HepG2 (cell line): ENCODE results near the gene URB1. TPM values are rescaled to one million over a fixed set of nuclear protein-coding genes. Genes with fewer than 3 reads are reported as not detected.

Experiments used
- ATAC-seq: fragments of 200-7000 bp; cut with Tn5 transposase; 3 replicates; pipeline ENCODE4 v1.9.1; 2020; ENCODE audit warnings: mild to moderate bottlenecking, moderate library complexity
- BruUV-seq: library from RNA; stranded (reverse); fragments of 400-500 nt; replicated peaks from 2 replicates; lab custom pipeline; 2021; lab: Mats Ljungman, UMichigan
- CTCF ChIA-PET: fragments of 300-600 bp; formaldehyde crosslinking; extraction: SDS; loops from one replicate; lab custom pipeline; 2021; ENCODE audit warnings: low total read pairs, inconsistent platforms, low intra/inter-chr PET ratio; lab: Yijun Ruan, JAX
- POLR2A ChIA-PET: fragments of 350-600 bp; sonication (Branson Sonifier 250); formaldehyde crosslinking; loops from one replicate; lab custom pipeline; 2020; ENCODE audit warnings: antibody characterized with exemption, inconsistent platforms; lab: Yijun Ruan, JAX
- DNase-seq: peaks from one replicate; pipeline ENCODE4 v3.0.0-alpha.2; 2015; ENCODE audit warnings: low spot score
- FAIRE-seq: peaks from 3 replicates; lab custom pipeline; 2011; peaks lifted over from hg19 to GRCh38; lab: Jason Lieb, UNC
- H2AFZ ChIP-seq: one replicate; pipeline ENCODE4 v1.6.1; 2011; ENCODE audit warnings: low read length, inconsistent platforms
- H3K27ac ChIP-seq: fragments of 300-600 bp; 3 replicates; pipeline ENCODE4 v1.8.0; 2011; ENCODE audit warnings: mixed run types, mild to moderate bottlenecking, mixed read lengths, low read length, inconsistent platforms; ENCODE audit not compliant: insufficient read depth; ENCODE audit errors: extremely low read length
- H3K27me3 ChIP-seq, 2 experiments: fragments of 200-600 bp in 1 of 2; 2 replicates in 1 of 2; 3 replicates in 1 of 2; pipeline versions ENCODE4 v1.6.0 to v1.8.0; 2011; ENCODE audit warnings: low read length in 2 of 2, mild to moderate bottlenecking in 2 of 2, moderate library complexity in 2 of 2, inconsistent platforms in 1 of 2; ENCODE audit not compliant: insufficient read depth in 2 of 2, control insufficient read depth in 1 of 2
- H3K36me3 ChIP-seq, 2 experiments: fragments of 200-600 bp in 1 of 2; replicated peaks in 1 of 2; 2 replicates in 1 of 2; 3 replicates in 1 of 2; pipeline versions ENCODE4 v1.5.1 to v1.8.0; 2011; ENCODE audit warnings: low read length in 2 of 2, inconsistent platforms in 1 of 2; ENCODE audit not compliant: insufficient read depth in 2 of 2, control insufficient read depth in 1 of 2
- H3K4me1 ChIP-seq: 2 replicates; pipeline ENCODE4 v1.5.1; 2012; ENCODE audit warnings: low read length, inconsistent platforms; ENCODE audit not compliant: insufficient read depth
- H3K4me2 ChIP-seq: 2 replicates; pipeline ENCODE4 v1.6.0; 2011; ENCODE audit warnings: low read depth, low read length, inconsistent platforms
- H3K4me3 ChIP-seq, 3 experiments: fragments of 200-600 bp in 1 of 3; sonication (generic), shearing (Covaris generic) in 1 of 3; replicated peaks in 1 of 3; 2 replicates each; pipeline ENCODE4 v1.5.1; 2011 to 2016; ENCODE audit warnings: low read length in 3 of 3, inconsistent platforms in 2 of 3, low read depth in 2 of 3, mild to moderate bottlenecking in 2 of 3, control low read depth in 1 of 3, mixed read lengths in 1 of 3; ENCODE audit not compliant: insufficient read depth in 1 of 3
- H3K79me2 ChIP-seq: one replicate; pipeline ENCODE4 v1.6.1; 2011; ENCODE audit warnings: low read length, inconsistent platforms; ENCODE audit not compliant: insufficient read depth
- H3K9ac ChIP-seq: 2 replicates; pipeline ENCODE4 v1.6.0; 2011; ENCODE audit warnings: mild to moderate bottlenecking, low read depth, low read length, inconsistent platforms; ENCODE audit not compliant: insufficient read depth
- H3K9me3 ChIP-seq: 2 replicates; pipeline ENCODE4 v1.5.1; 2012; ENCODE audit warnings: mild to moderate bottlenecking, low read length
- H4K20me1 ChIP-seq: 2 replicates; pipeline ENCODE4 v1.6.0; 2011; ENCODE audit warnings: inconsistent platforms, mild to moderate bottlenecking, low read length, moderate library complexity; ENCODE audit not compliant: insufficient read depth
- CTCF ChIP-seq: sonication (generic); formaldehyde crosslinking; IDR thresholded peaks from 2 replicates; pipeline ENCODE4 v1.5.0; 2020; ENCODE audit warnings: mild to moderate bottlenecking, missing genetic modification reagents, moderate library complexity
- MAX ChIP-seq: IDR thresholded peaks from 2 replicates; pipeline ENCODE4 v1.6.1; 2012; ENCODE audit warnings: inconsistent platforms
- SMC3 ChIP-seq: IDR thresholded peaks from 2 replicates; pipeline ENCODE4 v1.6.1; 2011; ENCODE audit warnings: low read length, improper control_type of control experiment
- STAG1 ChIP-seq: sonication (generic); formaldehyde crosslinking; IDR thresholded peaks from 2 replicates; pipeline ENCODE4 v1.4.0; 2020; ENCODE audit warnings: missing genetic modification reagents
- XRCC5 ChIP-seq: fragments of 200-400 bp; formaldehyde crosslinking; optimal IDR thresholded peaks from 2 replicates; pipeline ENCODE3; 2017; ENCODE audit warnings: mild to moderate bottlenecking, low read length
- ZBTB34 ChIP-seq: sonication (generic); formaldehyde crosslinking; IDR thresholded peaks from 2 replicates; pipeline ENCODE4 v1.8.0; 2022; ENCODE audit warnings: mild to moderate bottlenecking, missing genetic modification reagents
- ZNF546 ChIP-seq: sonication (generic); formaldehyde crosslinking; conservative IDR thresholded peaks from 2 replicates; pipeline ENCODE4 v1.8.1; 2023; ENCODE audit warnings: mild to moderate bottlenecking, missing genetic modification reagents
- ZNF687 ChIP-seq: sonication (generic); formaldehyde crosslinking; IDR thresholded peaks from 2 replicates; pipeline ENCODE4 v1.5.1; 2020; ENCODE audit warnings: mild to moderate bottlenecking, missing genetic modification reagents, moderate library complexity
- WGBS: methylation state at CpG from one replicate; pipeline ENCODE4 v1.1.6; 2017; ENCODE audit warnings: low lambda C conversion rate; 5-methylcytosine and 5-hydroxymethylcytosine counted together
- in situ Hi-C: cut with HindIII; loops from 2 replicates; pipeline ENCODE4 v1.10.0; 2017; ENCODE audit warnings: low pct_unique_long_range_greater_than_20kb; ENCODE audit not compliant: extremely low pct_ligation_motif_present
- intact Hi-C: fragments of 100-400 bp; cut with micrococcal nuclease; formaldehyde crosslinking; loops from one replicate; pipeline ENCODE4 v1.10.0; 2022; ENCODE audit not compliant: unreplicated experiment
- polyA plus RNA-seq, 8 experiments: library from polyadenylated mRNA; depleted of rRNA in 3 of 8; stranded (reverse) in 7 of 8; unstranded in 1 of 8; fragments of >200 nt; fragmentation: Illumina TruSeq in 4 of 8; extraction: Trizol in 4 of 8; gene quantifications; 2 replicates each; pipeline versions ENCODE4 v1.2.1 to v1.2.3, GENCODE V29; 2011 to 2016; ENCODE audit warnings: low read depth in 4 of 8, missing spikeins in 1 of 8, mixed read lengths in 1 of 8; ENCODE audit not compliant: insufficient read depth in 1 of 8
- total RNA-seq, 5 experiments: library from RNA; depleted of rRNA; stranded (reverse); fragments of >200 nt; fragmentation: Illumina TruSeq; extraction: Trizol; gene quantifications; 2 replicates each; pipeline ENCODE4 v1.2.3, GENCODE V29; 2016; ENCODE audit warnings: low read depth in 1 of 5

Gene URB1
- total and polyA plus RNA-seq, 2 of the 13 experiments (the other 11 are each of a cell fraction or from before 2014, with no cell fraction given): 4.5 to 16.7 TPM

GRCh38 chr21:32359719-32360260 lies 33.0 kb downstream of the URB1 start:
- no peak overlapping the region for H3K9ac ChIP-seq
- ATAC-seq: peak; percentile 80
- TF ChIP-seq ZNF687: peak; percentile 38; the same call in 1 of the 2 replicates
- peak; percentile 22; the same call in 1 of the 2 replicates for TF ChIP-seq SMC3
- peak; percentile 39; the same call in 1 of the 2 replicates for TF ChIP-seq MAX
- peak; percentile 60 for TF ChIP-seq CTCF
- peak; percentile 60 for TF ChIP-seq STAG1 (CRISPR knock-in tag)
- TF ChIP-seq ZNF546: no peak
- TF ChIP-seq XRCC5: peak; percentile 24
- TF ChIP-seq ZBTB34 (CRISPR knock-in tag): no peak
- H3K4me1 ChIP-seq: peaks cover 15% of the 10 kb centered on the region
- H3K9me3 ChIP-seq: no peaks in the 10 kb centered on the region
- H3K4me2 ChIP-seq: no peak overlapping the region
- intact Hi-C loops: loop anchor here (5.0 kb wide), 1 partner anchor 52 kb away; no protein-coding TSS in a partner anchor
- ChIA-PET POLR2A (no interaction called here), CTCF (no interaction called here)
- no TSS peak for BruUV-seq
- H3K4me3 ChIP-seq: no peak overlapping the region
- H2AFZ ChIP-seq: no peak overlapping the region
- H3K27me3 ChIP-seq: no peaks in the 10 kb centered on the region
- no peak overlapping the region for H3K27ac ChIP-seq
- peaks cover 44 to 83% of the 10 kb centered on the region in 2 experiments for H3K36me3 ChIP-seq
- peak; percentile 52 for DNase-seq
- 74% methylated on average over 5 of the region's 7 CpGs for WGBS
- in situ Hi-C loops: no loop called here
- H3K79me2 ChIP-seq: no peaks in the 10 kb centered on the region
- H4K20me1 ChIP-seq: no peaks in the 10 kb centered on the region
- FAIRE-seq: peak; percentile 40
